PC-9 (cell line): ENCODE measurements around the gene PNMA8C. TPM values are rescaled to one million over a fixed set of nuclear protein-coding genes. Genes with fewer than 3 reads are reported as not detected.

Experiments
- BruUV-seq: library from RNA; stranded (reverse); fragments of 400-500 nt; replicated peaks from 2 replicates; lab custom pipeline; 2021; lab: Mats Ljungman, UMichigan
- CTCF ChIA-PET: fragments of 300-600 bp; sonication (Branson Sonifier 250); formaldehyde crosslinking; loops from one replicate; lab custom pipeline; 2022; ENCODE audit warnings: antibody characterized with exemption; lab: Charles Lee
- POLR2A ChIA-PET: fragments of 300-600 bp; sonication (Branson Sonifier 250); formaldehyde crosslinking; loops from one replicate; lab custom pipeline; 2022; ENCODE audit warnings: antibody characterized with exemption; ENCODE audit not compliant: unreplicated experiment; lab: Charles Lee
- DNase-seq, 2 experiments: peaks; one replicate each; pipeline versions ENCODE4 v3.0.0 to v3.0.0-alpha.2; 2015 to 2022; ENCODE audit warnings: mixed read lengths in 1 of 2
- H2AFZ ChIP-seq: fragments of 200-600 bp; sonication (generic); 2 replicates; pipeline ENCODE4 v1.8.1; 2017; ENCODE audit warnings: antibody characterized with exemption
- H3F3A ChIP-seq: fragments of 200-600 bp; sonication (generic); 2 replicates; pipeline ENCODE4 v1.8.1; 2017; ENCODE audit warnings: antibody characterized with exemption, mild to moderate bottlenecking, low read depth; ENCODE audit not compliant: insufficient read depth
- H3K27ac ChIP-seq: fragments of 200-600 bp; sonication (generic); 2 replicates; pipeline ENCODE4 v1.6.1; 2016; ENCODE audit warnings: mixed run types
- H3K27me3 ChIP-seq: fragments of 200-600 bp; sonication (generic); 2 replicates; pipeline ENCODE4 v1.6.1; 2016; ENCODE audit warnings: low read depth, mixed run types; ENCODE audit not compliant: insufficient read depth
- H3K36me3 ChIP-seq: fragments of 200-600 bp; sonication (generic); 2 replicates; pipeline ENCODE4 v1.6.1; 2016; ENCODE audit warnings: low read depth, mixed run types
- H3K4me1 ChIP-seq: fragments of 200-600 bp; sonication (generic); replicated peaks from 2 replicates; pipeline ENCODE4 v1.6.1; 2016; ENCODE audit warnings: mixed run types; ENCODE audit not compliant: insufficient read depth
- H3K4me2 ChIP-seq: fragments of 200-600 bp; sonication (generic); 2 replicates; pipeline ENCODE4 v1.6.1; 2017; ENCODE audit warnings: mixed run types
- H3K4me3 ChIP-seq: fragments of 200-600 bp; sonication (generic); 2 replicates; pipeline ENCODE4 v1.6.1; 2016; ENCODE audit warnings: mixed run types
- H3K79me2 ChIP-seq: fragments of 200-600 bp; sonication (generic); 2 replicates; pipeline ENCODE4 v1.6.1; 2017; ENCODE audit warnings: low read depth, mixed run types
- H3K9me2 ChIP-seq: fragments of 200-600 bp; sonication (generic); 2 replicates; pipeline ENCODE4 v1.8.1; 2017; ENCODE audit warnings: mild to moderate bottlenecking; ENCODE audit not compliant: insufficient read depth
- H3K9me3 ChIP-seq: fragments of 200-600 bp; sonication (generic); 2 replicates; pipeline ENCODE4 v1.8.1; 2016; ENCODE audit warnings: low read depth; ENCODE audit not compliant: insufficient read depth
- H4K20me1 ChIP-seq: fragments of 200-600 bp; sonication (generic); 2 replicates; pipeline ENCODE4 v1.8.1; 2017; ENCODE audit not compliant: insufficient read depth
- EZH2 ChIP-seq: fragments of 200-600 bp; sonication (generic); IDR thresholded peaks from 2 replicates; pipeline ENCODE4 v1.8.0; 2017; ENCODE audit warnings: antibody characterized with exemption, low read depth
- intact Hi-C: fragments of 100-400 bp; cut with micrococcal nuclease; formaldehyde crosslinking; loops from one replicate; pipeline ENCODE4 v1.10.0; 2022; ENCODE audit not compliant: unreplicated experiment
- total RNA-seq: library from RNA; stranded (reverse); gene quantifications from 2 replicates; pipeline ENCODE4 v1.2.3, GENCODE V29; 2021
- TF ChIP-seq, protein P1 (sequence below): fragments of 200-600 bp; sonication (generic); conservative IDR thresholded peaks from 2 replicates; pipeline ENCODE4 v1.6.1; 2017; ENCODE audit warnings: mixed run types, antibody characterized with exemption, mild to moderate bottlenecking, moderate library complexity

Gene PNMA8C
- total RNA-seq, 1 experiment from 2014 or later: not detected

DNA sequence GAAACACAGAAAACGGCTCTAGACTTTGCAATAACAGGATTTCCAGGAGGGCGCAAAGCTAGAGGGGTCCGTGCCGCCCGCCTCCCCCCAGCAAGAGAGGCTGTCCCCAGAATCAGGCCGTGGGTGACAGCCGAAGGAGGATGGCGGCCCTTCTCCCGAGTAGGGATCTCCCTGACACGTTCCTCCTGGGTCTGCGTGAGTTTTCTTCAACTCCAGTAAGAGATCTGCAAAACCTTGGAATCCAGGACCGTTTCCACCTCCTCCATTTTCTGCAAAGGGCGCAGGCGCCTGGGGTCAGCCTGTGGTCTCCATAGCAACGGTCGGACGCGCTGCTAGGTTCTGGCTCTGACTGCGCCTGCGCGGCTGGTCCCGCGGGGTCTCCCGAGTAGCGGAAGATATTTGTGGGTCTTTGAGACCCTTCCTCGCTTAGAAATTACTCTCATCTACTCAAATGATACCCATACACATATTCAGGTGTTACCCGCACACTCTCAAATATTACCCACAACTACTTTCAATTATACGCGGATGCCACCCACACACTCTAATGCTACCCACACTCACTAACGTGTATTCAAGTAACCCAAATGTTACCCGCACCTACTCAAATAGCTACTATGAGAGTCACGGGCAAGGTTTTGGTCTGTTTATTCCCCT lies 2.1 kb downstream of the PNMA8C start:
- Histone ChIP-seq H3K79me2 (no peaks in the 10 kb centered on the region), H4K20me1 (no peaks in the 10 kb centered on the region), H3K4me1 (no peaks in the 10 kb centered on the region), H3F3A (peaks cover 7% of the 10 kb centered on the region), H3K27ac (no peak overlapping the region), H2AFZ (no peak overlapping the region), H3K4me2 (no peak overlapping the region), H3K36me3 (no peaks in the 10 kb centered on the region), H3K9me3 (no peaks in the 10 kb centered on the region), H3K27me3 (peaks cover 96% of the 10 kb centered on the region), H3K4me3 (no peak overlapping the region), H3K9me2 (no peaks in the 10 kb centered on the region)
- POLR2A ChIA-PET: no interaction called here
- intact Hi-C loops: no loop called here
- DNase-seq: no peak
- no peak for TF ChIP-seq EZH2
- TF ChIP-seq, protein P1, sequence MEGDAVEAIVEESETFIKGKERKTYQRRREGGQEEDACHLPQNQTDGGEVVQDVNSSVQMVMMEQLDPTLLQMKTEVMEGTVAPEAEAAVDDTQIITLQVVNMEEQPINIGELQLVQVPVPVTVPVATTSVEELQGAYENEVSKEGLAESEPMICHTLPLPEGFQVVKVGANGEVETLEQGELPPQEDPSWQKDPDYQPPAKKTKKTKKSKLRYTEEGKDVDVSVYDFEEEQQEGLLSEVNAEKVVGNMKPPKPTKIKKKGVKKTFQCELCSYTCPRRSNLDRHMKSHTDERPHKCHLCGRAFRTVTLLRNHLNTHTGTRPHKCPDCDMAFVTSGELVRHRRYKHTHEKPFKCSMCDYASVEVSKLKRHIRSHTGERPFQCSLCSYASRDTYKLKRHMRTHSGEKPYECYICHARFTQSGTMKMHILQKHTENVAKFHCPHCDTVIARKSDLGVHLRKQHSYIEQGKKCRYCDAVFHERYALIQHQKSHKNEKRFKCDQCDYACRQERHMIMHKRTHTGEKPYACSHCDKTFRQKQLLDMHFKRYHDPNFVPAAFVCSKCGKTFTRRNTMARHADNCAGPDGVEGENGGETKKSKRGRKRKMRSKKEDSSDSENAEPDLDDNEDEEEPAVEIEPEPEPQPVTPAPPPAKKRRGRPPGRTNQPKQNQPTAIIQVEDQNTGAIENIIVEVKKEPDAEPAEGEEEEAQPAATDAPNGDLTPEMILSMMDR: no peak
- CTCF ChIA-PET: no interaction called here
- no TSS peak for BruUV-seq

DNA sequence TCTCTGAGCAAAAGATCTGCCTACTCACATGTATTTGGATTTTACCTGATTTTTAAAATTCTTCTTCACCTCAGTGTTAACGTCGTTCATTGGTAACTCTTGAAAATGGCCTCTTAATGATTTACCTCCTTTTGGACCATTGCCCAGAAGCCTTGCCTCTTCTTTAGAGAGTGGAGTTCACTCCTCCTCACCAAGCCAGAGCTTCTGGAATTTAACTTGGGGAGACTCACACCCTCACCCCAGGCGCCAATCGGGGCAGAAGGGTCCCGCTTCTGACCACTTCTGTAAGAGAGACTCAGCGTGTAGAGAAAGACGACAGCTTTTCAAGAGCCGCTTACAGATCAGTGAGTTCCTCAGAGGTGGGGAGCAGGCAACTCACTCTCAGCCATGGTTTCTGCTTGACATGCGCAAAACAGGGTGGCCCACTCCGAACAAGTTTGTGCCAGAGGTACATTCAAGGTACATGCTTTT lies 2.7 kb downstream of the PNMA8C start:
- ChIA-PET POLR2A (no interaction called here), CTCF (interaction anchor here (0.6 kb wide), 1 partner anchor 16 kb away, joined by 7 read pairs; no protein-coding TSS in a partner anchor)
- Histone ChIP-seq H3K4me2 (no peak overlapping the region), H3K4me3 (no peak overlapping the region), H3K4me1 (no peaks in the 10 kb centered on the region), H2AFZ (no peak overlapping the region), H3K79me2 (no peaks in the 10 kb centered on the region), H3K9me2 (no peaks in the 10 kb centered on the region), H3F3A (peaks cover 6% of the 10 kb centered on the region), H4K20me1 (no peaks in the 10 kb centered on the region), H3K36me3 (no peaks in the 10 kb centered on the region), H3K27me3 (peaks cover 97% of the 10 kb centered on the region), H3K9me3 (no peaks in the 10 kb centered on the region), H3K27ac (no peak overlapping the region)
- intact Hi-C loops: no loop called here
- no peak for TF ChIP-seq EZH2
- TF ChIP-seq, protein P1: no peak
- DNase-seq: no peak
- no TSS peak for BruUV-seq

GRCh38 chr19:46423188-46423587 lies 5.5 kb downstream of the PNMA8C start:
- no TSS peak for BruUV-seq
- no peak for TF ChIP-seq EZH2
- TF ChIP-seq, protein P1: no peak
- H3K9me3 ChIP-seq: no peaks in the 10 kb centered on the region
- H3K27ac ChIP-seq: no peak overlapping the region
- no peak overlapping the region for H3K4me3 ChIP-seq
- DNase-seq: no peak
- no peaks in the 10 kb centered on the region for H3F3A ChIP-seq
- ChIA-PET POLR2A (no interaction called here), CTCF (interaction anchor here (0.6 kb wide), 1 partner anchor 413 kb away, joined by 3 read pairs; no protein-coding TSS in a partner anchor)
- intact Hi-C loops: no loop called here
- no peaks in the 10 kb centered on the region for H3K4me1 ChIP-seq
- no peak overlapping the region for H2AFZ ChIP-seq
- no peak overlapping the region for H3K4me2 ChIP-seq
- no peaks in the 10 kb centered on the region for H3K79me2 ChIP-seq
- no peaks in the 10 kb centered on the region for H3K9me2 ChIP-seq
- no peaks in the 10 kb centered on the region for H3K36me3 ChIP-seq
- H4K20me1 ChIP-seq: no peaks in the 10 kb centered on the region
- H3K27me3 ChIP-seq: peaks cover 75% of the 10 kb centered on the region
